Tibial artery (tissue), 4 donors: ENCODE results near the gene NEK7.

ENCODE experiments used
- DNase-seq, 2 donors: peaks; one replicate each; pipeline ENCODE4 v3.0.0-alpha.2; 2019
- H3K27ac ChIP-seq, 2 donors: fragments of 200-600 bp; sonication (generic) in 1 of 2; 1 replicate in 1 of 2; 2 replicates in 1 of 2; pipeline ENCODE4 v1.5.1; 2018 to 2019; ENCODE audit warnings: mild to moderate bottlenecking in 1 of 2
- H3K27me3 ChIP-seq, 2 donors: fragments of 200-600 bp; sonication (generic) in 1 of 2; one replicate each; pipeline versions ENCODE4 v1.5.1 to v1.6.0; 2016 to 2019
- H3K36me3 ChIP-seq, 3 donors: fragments of 200-600 bp; sonication (generic) in 2 of 3; one replicate each; pipeline ENCODE4 v1.5.1; 2016 to 2019; ENCODE audit warnings: mild to moderate bottlenecking in 2 of 3
- H3K4me1 ChIP-seq, 4 donors: fragments of 200-600 bp; sonication (generic) in 2 of 4; 1 replicate in 3 of 4; 2 replicates in 1 of 4; pipeline ENCODE4 v1.5.1; 2016 to 2019
- H3K4me3 ChIP-seq, 2 donors: fragments of 200-600 bp; sonication (generic) in 1 of 2; 1 replicate in 1 of 2; 2 replicates in 1 of 2; pipeline ENCODE4 v1.5.1; 2018 to 2019; ENCODE audit warnings: mild to moderate bottlenecking in 2 of 2
- H3K9me3 ChIP-seq, 3 donors: fragments of 200-600 bp; sonication (generic) in 1 of 3; one replicate each; pipeline ENCODE4 v1.5.1; 2016 to 2019
- CTCF ChIP-seq, 2 experiments: fragments of 200-600 bp in 1 of 2; fragments of 450-650 bp in 1 of 2; IDR thresholded peaks; one replicate each; pipeline ENCODE4 v1.5.1; 2017 to 2019; ENCODE audit warnings: antibody characterized with exemption in 2 of 2, mild to moderate bottlenecking in 1 of 2, moderate library complexity in 1 of 2
- intact Hi-C: fragments of 100-400 bp; cut with DNase I; formaldehyde crosslinking; loops from one replicate; pipeline ENCODE4 v1.15.0; 2023; ENCODE audit warnings: low total_unique reads

Gene NEK7

GRCh38 chr1:198364471-198364870 lies 207.7 kb downstream of the NEK7 start:
- H3K9me3 ChIP-seq = no peaks in the 10 kb centered on the region
- DNase-seq = no peak
- no peak overlapping the region for H3K27ac ChIP-seq
- H3K36me3 ChIP-seq = no peaks in the 10 kb centered on the region
- no peaks in the 10 kb centered on the region for H3K27me3 ChIP-seq
- intact Hi-C loops = no loop called here
- TF ChIP-seq CTCF (IDR thresholded peaks at IDR 0.05) = no peak
- no peaks in the 10 kb centered on the region for H3K4me1 ChIP-seq
- no peak overlapping the region for H3K4me3 ChIP-seq

- intact Hi-C loops = no loop called here
- no peaks in the 10 kb centered on the region for H3K9me3 ChIP-seq
- no peak overlapping the region for H3K4me3 ChIP-seq
- no peaks in the 10 kb centered on the region for H3K4me1 ChIP-seq
- no peak overlapping the region for H3K27ac ChIP-seq
- H3K27me3 ChIP-seq = no peaks in the 10 kb centered on the region
- H3K36me3 ChIP-seq = no peaks in the 10 kb centered on the region
- DNase-seq = no peak
- TF ChIP-seq CTCF (IDR thresholded peaks at IDR 0.05) = no peak
Observed at GRCh38 chr1:198367296-198367695, 210.5 kb downstream of the NEK7 start.

- Histone ChIP-seq H3K27ac (no peak overlapping the region), H3K27me3 (no peaks in the 10 kb centered on the region), H3K4me1 (no peaks in the 10 kb centered on the region), H3K9me3 (peaks cover 0 to 11% (median 0%) of the 10 kb centered on the region in 3 donors), H3K36me3 (no peaks in the 10 kb centered on the region), H3K4me3 (no peak overlapping the region)
- no peak for DNase-seq
- TF ChIP-seq CTCF (IDR thresholded peaks at IDR 0.05) = no peak
- intact Hi-C loops = no loop called here
Observed at GRCh38 chr1:198370996-198371395, 214.2 kb downstream of the NEK7 start.
